OCI-LY3 (cell line): ENCODE results near the gene ELL2.

Experiments used
- H2AFZ ChIP-seq: fragments of 200-600, 300-600 bp; shearing (Covaris generic); 2 replicates; pipeline ENCODE4 v1.6.0; 2014; ENCODE audit warnings: antibody characterized with exemption, low read depth, low read length
- H3K27ac ChIP-seq: fragments of 200-600, 300-600 bp; sonication (generic); 2 replicates; pipeline ENCODE4 v1.5.1; 2014; ENCODE audit warnings: mild to moderate bottlenecking, low read length, moderate library complexity, mixed read lengths
- H3K27me3 ChIP-seq: fragments of 200-600, 300-600 bp; sonication (generic); 2 replicates; pipeline ENCODE4 v1.6.1; 2014; ENCODE audit warnings: low read depth, low read length, mixed read lengths
- H3K36me3 ChIP-seq: fragments of 200-600, 300-600 bp; sonication (generic); replicated peaks from 2 replicates; pipeline ENCODE3; 2014; ENCODE audit warnings: low read depth, low read length, mixed read lengths
- H3K4me1 ChIP-seq: fragments of 300-600, 200-600 bp; sonication (generic); 2 replicates; pipeline ENCODE4 v1.6.1; 2014; ENCODE audit warnings: low read length, mixed read lengths
- H3K4me2 ChIP-seq: fragments of 200-600, 300-600 bp; sonication (generic); 2 replicates; pipeline ENCODE4 v1.6.1; 2014; ENCODE audit warnings: low read length, mixed read lengths
- H3K4me3 ChIP-seq: fragments of 300-600, 200-600 bp; sonication (generic); 2 replicates; pipeline ENCODE4 v1.5.1; 2014; ENCODE audit warnings: antibody characterized with exemption, mild to moderate bottlenecking, low read length, moderate library complexity
- H3K79me2 ChIP-seq: fragments of 300-600, 200-600 bp; shearing (Covaris generic); 2 replicates; pipeline ENCODE4 v1.6.1; 2014; ENCODE audit warnings: mild to moderate bottlenecking, low read length, mixed read lengths
- H3K9ac ChIP-seq: fragments of 300-600, 200-600 bp; shearing (Covaris generic); 2 replicates; pipeline ENCODE4 v1.6.0; 2014; ENCODE audit warnings: mild to moderate bottlenecking, low read length, moderate library complexity
- H3K9me3 ChIP-seq: fragments of 200-600, 300-600 bp; shearing (Covaris generic); 2 replicates; pipeline ENCODE4 v1.6.1; 2014; ENCODE audit warnings: low read length, mixed read lengths; ENCODE audit not compliant: insufficient read depth
- H4K20me1 ChIP-seq: fragments of 200-600, 300-600 bp; sonication (generic); 2 replicates; pipeline ENCODE4 v1.6.1; 2016; ENCODE audit warnings: low read length, mixed read lengths; ENCODE audit not compliant: insufficient read depth
- CTCF ChIP-seq: fragments of 200-600, 300-600 bp; sonication (generic); IDR thresholded peaks from 2 replicates; pipeline ENCODE4 v1.5.1; 2014; ENCODE audit warnings: antibody characterized with exemption, low read length, low read depth
- EZH2phosphoT487 ChIP-seq: fragments of 200-600 bp; shearing (Covaris generic); IDR thresholded peaks from 2 replicates; pipeline ENCODE4 v1.6.1; 2018; ENCODE audit warnings: antibody characterized with exemption, mixed run types, low read depth

Gene ELL2

DNA sequence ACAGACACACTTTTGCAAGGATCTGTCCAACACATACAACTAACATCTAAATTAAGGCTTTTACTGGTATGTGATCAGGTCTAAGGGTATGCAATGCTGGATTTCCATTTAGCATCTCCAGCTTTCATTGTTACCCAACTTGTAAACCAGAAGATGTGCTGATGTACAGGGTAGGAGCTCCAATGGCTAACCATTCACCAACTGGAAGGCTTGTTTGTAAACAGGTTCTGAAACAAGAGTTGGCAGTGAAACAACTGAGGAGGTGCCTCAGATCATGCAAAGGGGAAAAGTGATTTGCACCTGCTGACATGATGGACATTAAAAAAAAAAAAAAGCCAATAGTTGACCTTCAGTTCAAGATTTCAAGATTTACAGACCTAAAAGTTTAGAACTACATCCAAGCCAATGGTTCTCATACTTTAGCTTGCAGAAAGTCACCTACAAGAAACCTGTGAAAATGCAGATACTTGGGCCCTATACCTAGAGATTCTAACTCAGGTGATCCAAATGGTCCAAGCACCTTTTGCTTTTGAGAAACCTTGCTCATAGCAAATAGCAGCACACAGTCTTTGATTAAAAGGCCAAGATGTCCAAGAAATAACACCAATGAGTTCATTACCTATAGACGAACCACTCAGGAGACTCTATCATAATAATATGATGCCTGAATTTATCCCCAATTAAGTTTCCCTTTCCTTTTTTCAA, 75.2 kb downstream of the ELL2 start:
- Histone ChIP-seq H3K9me3 (no peaks in the 10 kb centered on the region), H3K9ac (no peak overlapping the region), H3K79me2 (no peaks in the 10 kb centered on the region), H3K27ac (no peak overlapping the region), H3K36me3 (peaks cover 11% of the 10 kb centered on the region), H3K4me3 (no peak overlapping the region), H3K4me2 (no peak overlapping the region), H3K4me1 (peaks cover 20% of the 10 kb centered on the region; the same call in 1 of the 2 replicates), H3K27me3 (no peaks in the 10 kb centered on the region), H2AFZ (no peak overlapping the region), H4K20me1 (no peaks in the 10 kb centered on the region)
- no peak for TF ChIP-seq CTCF
- no peak for TF ChIP-seq EZH2phosphoT487

- Histone ChIP-seq H4K20me1 (no peaks in the 10 kb centered on the region), H2AFZ (no peak overlapping the region), H3K4me1 (peaks cover 20% of the 10 kb centered on the region; the same call in 1 of the 2 replicates), H3K4me2 (no peak overlapping the region), H3K4me3 (no peak overlapping the region), H3K27ac (no peak overlapping the region), H3K36me3 (peaks cover 11% of the 10 kb centered on the region), H3K79me2 (no peaks in the 10 kb centered on the region), H3K27me3 (no peaks in the 10 kb centered on the region), H3K9me3 (no peaks in the 10 kb centered on the region), H3K9ac (no peak overlapping the region)
- TF ChIP-seq CTCF, result no peak
- TF ChIP-seq EZH2phosphoT487, result no peak
Measured at GRCh38 chr5:95884511-95884910, 77.1 kb downstream of the ELL2 start.

DNA sequence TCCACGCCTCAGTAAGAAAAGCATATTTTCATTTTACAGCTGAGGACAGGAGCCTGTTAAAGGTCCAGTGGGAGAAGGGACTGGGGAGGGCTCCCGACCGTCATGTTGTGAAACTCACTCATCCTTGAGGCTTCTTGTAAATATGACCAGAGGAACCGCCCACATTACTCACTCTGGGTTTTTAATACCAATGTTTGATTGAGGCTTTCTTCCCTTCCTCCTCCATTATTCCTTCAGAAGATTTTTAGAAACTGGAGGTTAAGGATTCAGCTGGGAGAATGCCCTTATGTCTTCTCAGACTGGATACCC, 77.7 kb downstream of the ELL2 start:
- Histone ChIP-seq H3K36me3 (peaks cover 8% of the 10 kb centered on the region), H3K4me3 (no peak overlapping the region), H3K4me2 (no peak overlapping the region), H4K20me1 (no peaks in the 10 kb centered on the region), H3K9me3 (no peaks in the 10 kb centered on the region), H3K79me2 (no peaks in the 10 kb centered on the region), H3K4me1 (peaks cover 16% of the 10 kb centered on the region; the same call in 1 of the 2 replicates), H3K27ac (no peak overlapping the region), H2AFZ (no peak overlapping the region), H3K9ac (no peak overlapping the region), H3K27me3 (no peaks in the 10 kb centered on the region)
- no peak for TF ChIP-seq CTCF
- no peak for TF ChIP-seq EZH2phosphoT487

DNA sequence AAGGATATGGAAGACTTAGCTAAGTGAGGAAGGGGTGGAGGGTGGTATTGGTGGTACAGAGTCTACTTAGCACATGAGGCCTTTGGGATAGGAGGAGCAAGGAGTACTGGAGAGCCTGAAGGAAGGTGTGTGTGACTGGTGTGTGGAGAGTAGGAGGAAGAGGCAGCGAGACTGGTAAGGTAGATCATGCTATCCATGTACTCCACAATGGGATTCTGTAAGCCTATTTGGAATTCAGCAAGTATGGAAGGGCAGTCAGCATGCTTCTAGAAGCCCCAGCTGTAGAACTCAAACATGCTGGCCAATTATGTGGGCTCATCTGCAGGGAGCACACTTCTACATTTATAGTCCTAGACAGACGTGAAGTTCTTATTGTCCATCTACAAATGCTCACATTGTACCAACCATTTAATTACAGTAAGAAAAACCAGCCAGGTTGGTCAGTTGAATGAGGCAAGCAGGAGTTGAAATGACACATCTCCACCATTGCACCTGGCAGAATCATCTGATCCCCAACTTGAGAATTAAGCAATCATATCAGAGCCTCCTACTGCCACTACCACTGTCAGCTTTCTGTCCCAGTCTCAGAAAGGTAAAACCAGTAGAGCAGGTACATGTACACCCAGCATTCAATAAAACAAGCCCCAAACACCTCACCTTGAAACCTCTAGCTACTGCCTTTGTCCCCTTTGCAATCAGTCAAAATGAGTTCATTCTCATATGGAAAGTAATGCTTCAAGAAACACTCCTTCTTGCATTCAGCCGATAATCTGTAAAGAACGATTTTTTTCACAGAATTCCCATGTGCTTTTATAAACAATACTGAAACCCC, 78.2 kb downstream of the ELL2 start:
- Histone ChIP-seq H3K27ac (no peak overlapping the region), H3K27me3 (no peaks in the 10 kb centered on the region), H3K4me3 (no peak overlapping the region), H3K36me3 (peaks cover 8% of the 10 kb centered on the region), H3K9me3 (no peaks in the 10 kb centered on the region), H3K4me1 (peaks cover 16% of the 10 kb centered on the region), H3K4me2 (no peak overlapping the region), H3K9ac (no peak overlapping the region), H3K79me2 (no peaks in the 10 kb centered on the region), H4K20me1 (no peaks in the 10 kb centered on the region), H2AFZ (no peak overlapping the region)
- no peak for TF ChIP-seq CTCF
- no peak for TF ChIP-seq EZH2phosphoT487
